Cardiac muscle cell (in vitro differentiated cells and primary cell): ENCODE measurements around the gene HPS1. TPM values are rescaled to one million over a fixed set of nuclear protein-coding genes. Genes with fewer than 3 reads are reported as not detected.

Experiments
- DNase-seq, 2 donors: peaks; one replicate each; pipeline versions ENCODE4 v3.0.0 to v3.0.0-alpha.2; 2010 to 2017; ENCODE audit warnings: low read depth in 1 of 2, low spot score in 1 of 2
- H3K27ac ChIP-seq: fragments of 200-600 bp; sonication (generic); 2 replicates; pipeline ENCODE4 v1.5.1; 2016
- H3K27me3 ChIP-seq: fragments of 200-600 bp; sonication (generic); 2 replicates; pipeline ENCODE4 v1.6.0; 2016; ENCODE audit warnings: control low read depth
- H3K36me3 ChIP-seq: fragments of 200-600 bp; sonication (generic); 2 replicates; pipeline ENCODE4 v1.5.1; 2016; ENCODE audit warnings: control low read depth
- H3K4me1 ChIP-seq: fragments of 200-600 bp; sonication (generic); 2 replicates; pipeline ENCODE4 v1.8.1; 2017; ENCODE audit warnings: low read depth, mild to moderate bottlenecking, mixed run types
- H3K4me3 ChIP-seq: fragments of 200-600 bp; sonication (generic); 2 replicates; pipeline ENCODE4 v1.5.1; 2016; ENCODE audit warnings: mild to moderate bottlenecking
- H3K9me3 ChIP-seq: fragments of 200-600 bp; sonication (generic); 2 replicates; pipeline ENCODE4 v1.5.1; 2017; ENCODE audit warnings: low read depth, mild to moderate bottlenecking, control low read depth
- polyA plus RNA-seq: library from polyadenylated mRNA; unstranded; fragments of >200 nt; fragmentation: Nextera tagmentation; extraction: Ambion mirVana; gene quantifications from 2 replicates; pipeline ENCODE4 v1.2.1, GENCODE V29; 2016
- total RNA-seq: library from RNA; depleted of rRNA; stranded (reverse); fragments of >200 nt; gene quantifications from 2 replicates; pipeline ENCODE4 v1.2.3, GENCODE V29; 2016
- TF ChIP-seq, protein P1 (sequence below): IDR thresholded peaks from 2 replicates; pipeline ENCODE4 v1.5.1; 2012; ENCODE audit warnings: low read depth, mild to moderate bottlenecking, low read length

Gene HPS1
- 32.1 and 58.6 TPM in 2 replicates for total RNA-seq
- 60.9 and 101 TPM in 2 replicates for polyA plus RNA-seq

DNA sequence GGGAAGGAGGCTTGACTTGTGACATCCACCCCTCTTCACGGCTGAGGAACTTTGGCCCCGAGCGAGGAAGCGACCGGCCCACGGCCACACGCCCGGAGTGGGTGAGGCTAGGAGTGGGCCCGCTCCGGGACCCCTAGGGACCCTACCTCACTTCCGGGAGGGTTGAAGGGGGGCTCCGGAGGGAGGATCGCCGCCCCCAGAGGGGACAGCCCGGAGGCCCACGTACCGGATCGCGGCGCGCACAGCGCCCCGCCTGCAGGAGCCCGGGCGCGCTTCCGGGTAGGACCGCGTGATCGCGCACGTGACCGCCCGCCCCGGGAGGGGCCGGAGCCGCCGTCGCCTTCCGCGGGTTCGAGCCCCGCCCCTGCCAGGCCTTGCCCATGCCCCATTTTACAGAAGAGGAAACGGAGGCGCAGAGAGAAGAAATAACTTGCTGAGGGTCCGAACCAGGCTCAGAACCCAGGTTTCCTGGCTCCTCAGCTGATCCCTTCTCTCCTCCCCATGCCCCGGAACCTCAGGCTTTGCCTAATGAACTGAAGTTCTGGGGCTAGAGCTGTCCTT is at the start of gene HPS1:
TSS of gene HPS1 (minus strand) at position 275 of the 561 bp plus-strand sequence. CDS start 3,695 bp downstream, outside the sequence.
- H3K4me1 ChIP-seq: no peaks in the 10 kb centered on the region
- H3K36me3 ChIP-seq: peaks cover 8% of the 10 kb centered on the region
- TF ChIP-seq, protein P1, sequence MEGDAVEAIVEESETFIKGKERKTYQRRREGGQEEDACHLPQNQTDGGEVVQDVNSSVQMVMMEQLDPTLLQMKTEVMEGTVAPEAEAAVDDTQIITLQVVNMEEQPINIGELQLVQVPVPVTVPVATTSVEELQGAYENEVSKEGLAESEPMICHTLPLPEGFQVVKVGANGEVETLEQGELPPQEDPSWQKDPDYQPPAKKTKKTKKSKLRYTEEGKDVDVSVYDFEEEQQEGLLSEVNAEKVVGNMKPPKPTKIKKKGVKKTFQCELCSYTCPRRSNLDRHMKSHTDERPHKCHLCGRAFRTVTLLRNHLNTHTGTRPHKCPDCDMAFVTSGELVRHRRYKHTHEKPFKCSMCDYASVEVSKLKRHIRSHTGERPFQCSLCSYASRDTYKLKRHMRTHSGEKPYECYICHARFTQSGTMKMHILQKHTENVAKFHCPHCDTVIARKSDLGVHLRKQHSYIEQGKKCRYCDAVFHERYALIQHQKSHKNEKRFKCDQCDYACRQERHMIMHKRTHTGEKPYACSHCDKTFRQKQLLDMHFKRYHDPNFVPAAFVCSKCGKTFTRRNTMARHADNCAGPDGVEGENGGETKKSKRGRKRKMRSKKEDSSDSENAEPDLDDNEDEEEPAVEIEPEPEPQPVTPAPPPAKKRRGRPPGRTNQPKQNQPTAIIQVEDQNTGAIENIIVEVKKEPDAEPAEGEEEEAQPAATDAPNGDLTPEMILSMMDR: no peak
- peak within 1 kb of the TSS; percentile 67 for H3K27ac ChIP-seq
- no peaks in the 10 kb centered on the region for H3K9me3 ChIP-seq
- no peaks in the 10 kb centered on the region for H3K27me3 ChIP-seq
- peak within 1 kb of the TSS; percentile 52 for H3K4me3 ChIP-seq
- DNase-seq: peak; percentile 69 to 82

DNA sequence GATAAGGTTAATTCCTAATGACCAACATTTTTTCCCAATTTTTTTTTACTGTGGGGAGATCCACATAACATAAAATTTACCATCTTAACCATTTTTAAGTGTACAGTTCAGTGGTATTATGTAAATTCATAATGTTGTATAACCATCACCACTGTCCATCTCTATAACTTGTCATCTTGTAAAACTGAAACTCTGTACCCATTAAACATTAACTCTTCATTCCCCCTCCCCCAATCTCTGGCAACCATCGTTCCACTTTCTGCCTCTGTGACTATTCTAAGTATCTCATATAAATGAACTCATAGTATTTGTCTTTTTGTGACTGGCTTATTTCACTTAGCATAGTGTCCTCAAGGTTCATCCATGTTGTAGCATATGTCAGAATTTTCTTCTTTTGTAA is 46.0 kb upstream of the HPS1 start:
- Histone ChIP-seq H3K4me1 (no peaks in the 10 kb centered on the region), H3K27me3 (no peaks in the 10 kb centered on the region), H3K36me3 (no peaks in the 10 kb centered on the region), H3K4me3 (no peak overlapping the region), H3K9me3 (no peaks in the 10 kb centered on the region), H3K27ac (no peak overlapping the region)
- no peak for DNase-seq
- TF ChIP-seq, protein P1: no peak

DNA sequence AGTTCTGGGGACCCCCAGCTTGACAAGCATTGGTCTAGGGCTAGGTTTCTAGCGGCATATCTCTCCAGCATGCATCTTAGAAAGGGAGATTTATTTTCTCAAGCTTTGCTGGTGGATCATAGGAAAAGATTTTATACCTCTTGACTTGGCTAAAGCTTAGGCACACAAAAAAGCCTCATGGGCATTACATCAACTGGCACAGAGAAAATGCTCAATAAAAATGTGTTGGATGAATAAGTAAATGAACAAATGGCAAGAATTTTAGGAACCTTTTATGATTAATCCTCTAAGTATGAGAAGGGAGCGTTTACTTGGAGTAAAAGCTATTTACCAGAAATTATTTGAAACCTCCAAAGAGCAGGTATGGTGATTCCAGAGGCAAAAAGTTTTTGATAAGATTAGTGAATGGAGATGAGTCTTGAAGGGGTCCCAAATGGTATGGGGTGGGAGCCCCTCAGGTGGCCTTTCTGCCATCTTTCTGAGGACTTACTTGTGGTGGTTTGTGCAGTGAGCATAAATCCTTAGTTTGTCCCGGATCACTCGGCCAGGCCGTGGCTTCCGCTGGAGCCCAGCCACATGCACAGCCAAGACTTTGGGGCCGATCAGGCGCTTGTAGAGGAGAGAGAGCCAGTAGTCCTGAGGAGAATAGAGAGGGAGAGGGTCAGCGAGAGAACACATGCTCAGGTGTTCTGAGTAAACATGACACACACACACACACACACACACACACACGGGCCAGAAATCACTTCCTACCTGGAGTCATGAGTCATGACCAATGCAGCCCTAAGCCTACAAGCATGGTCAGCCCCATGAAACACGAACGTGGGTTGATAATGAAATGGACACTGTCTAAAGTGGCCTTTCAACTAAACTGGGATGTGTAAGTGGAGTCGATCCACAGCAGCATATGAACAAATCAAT is 43.1 kb upstream of the HPS1 start:
- H3K9me3 ChIP-seq: no peaks in the 10 kb centered on the region
- H3K4me3 ChIP-seq: no peak overlapping the region
- no peak overlapping the region for H3K27ac ChIP-seq
- H3K4me1 ChIP-seq: no peaks in the 10 kb centered on the region
- TF ChIP-seq, protein P1: no peak
- no peaks in the 10 kb centered on the region for H3K36me3 ChIP-seq
- DNase-seq: no peak
- H3K27me3 ChIP-seq: no peaks in the 10 kb centered on the region

DNA sequence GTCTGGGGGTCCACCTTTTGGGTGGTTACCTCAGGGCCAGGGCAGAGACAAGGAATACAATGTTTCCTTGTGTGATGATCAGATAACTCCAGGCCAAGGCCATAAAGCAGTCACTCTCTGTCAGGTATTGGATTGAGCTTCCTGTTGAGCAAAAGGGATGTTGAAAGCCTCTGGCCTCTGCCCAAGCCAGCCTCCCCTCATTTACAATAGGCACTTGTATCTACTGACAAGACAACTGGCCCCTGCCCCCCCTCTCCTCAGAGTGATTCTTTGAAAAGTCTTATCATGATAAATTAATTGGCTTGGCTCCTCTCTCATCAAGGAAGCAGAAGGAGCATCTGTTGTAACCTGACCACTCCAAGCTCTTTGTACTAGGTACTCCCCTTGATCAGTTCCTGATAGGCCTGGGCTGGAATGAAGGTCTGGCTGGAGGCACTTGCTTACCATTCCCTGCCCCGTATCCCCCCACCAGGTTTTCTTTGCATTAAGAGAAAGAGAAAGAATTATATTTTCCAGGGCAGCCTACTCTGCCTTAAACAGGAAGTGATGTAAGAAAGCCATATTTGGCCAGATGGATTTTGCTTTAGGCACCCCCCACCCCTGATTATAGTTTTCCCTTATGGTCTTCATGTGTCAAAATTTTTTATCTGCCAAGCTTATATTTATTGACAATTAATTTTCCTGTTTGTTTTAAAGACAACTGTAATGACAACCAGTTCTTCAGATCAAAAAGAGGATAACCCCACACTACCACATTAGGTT is 42.1 kb upstream of the HPS1 start:
- no peak overlapping the region for H3K27ac ChIP-seq
- H3K27me3 ChIP-seq: no peaks in the 10 kb centered on the region
- H3K4me3 ChIP-seq: no peak overlapping the region
- TF ChIP-seq, protein P1: no peak
- H3K4me1 ChIP-seq: no peaks in the 10 kb centered on the region
- no peaks in the 10 kb centered on the region for H3K9me3 ChIP-seq
- H3K36me3 ChIP-seq: no peaks in the 10 kb centered on the region
- DNase-seq: peak in 1 of 2 donors; percentile 36

DNA sequence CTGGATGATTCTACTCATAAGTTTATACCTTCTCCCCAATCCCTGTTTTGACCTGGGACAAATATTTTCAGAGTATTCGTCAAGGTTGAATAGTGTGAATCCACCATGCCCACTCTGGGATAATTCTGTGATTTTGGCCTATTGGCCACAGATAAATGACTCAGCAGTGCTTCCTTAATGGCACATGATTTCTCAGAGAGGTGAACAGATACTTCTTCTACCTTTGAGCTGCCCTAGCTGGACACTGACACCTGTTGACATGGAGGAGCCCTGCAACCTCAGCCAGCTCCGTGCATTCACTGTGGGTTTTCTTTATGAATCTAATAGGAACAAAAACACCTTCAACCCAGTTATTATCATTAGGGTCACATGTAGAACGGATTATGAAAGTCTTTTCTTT is 40.9 kb upstream of the HPS1 start:
- H3K9me3 ChIP-seq: no peaks in the 10 kb centered on the region
- no peaks in the 10 kb centered on the region for H3K27me3 ChIP-seq
- no peak for DNase-seq
- H3K27ac ChIP-seq: no peak overlapping the region
- no peaks in the 10 kb centered on the region for H3K4me1 ChIP-seq
- TF ChIP-seq, protein P1: no peak
- H3K4me3 ChIP-seq: no peak overlapping the region
- no peaks in the 10 kb centered on the region for H3K36me3 ChIP-seq
